Jurkat, Clone E6-1 (cell line): ENCODE measurements around the gene MAP3K6.

Source experiments
- DNase-seq: peaks from one replicate; pipeline ENCODE4 v3.0.0-alpha.2; 2011; ENCODE audit warnings: low read depth, low spot score
- H3K4me3 ChIP-seq: 2 replicates; pipeline ENCODE4 v1.5.1; 2011; ENCODE audit warnings: mild to moderate bottlenecking, low read length, control low read depth, moderate library complexity

Gene MAP3K6

GRCh38 chr1:27346357-27346756 is 20.4 kb downstream of the MAP3K6 start:
- no peak overlapping the region for H3K4me3 ChIP-seq
- no peak for DNase-seq

- H3K4me3 ChIP-seq: no peak overlapping the region
- no peak for DNase-seq
These were observed 21.5 kb downstream of the MAP3K6 start for GRCh38 chr1:27345272-27345671.

- DNase-seq: no peak
- H3K4me3 ChIP-seq: peak overlapping the region; percentile 85
These were observed 23.1 kb downstream of the MAP3K6 start for GRCh38 chr1:27343639-27344025.

GRCh38 chr1:27342778-27343638 is 23.8 kb downstream of the MAP3K6 start:
- peak; percentile 80 for DNase-seq
- H3K4me3 ChIP-seq: peak overlapping the region; percentile 85

GRCh38 chr1:27342391-27342777 is 24.4 kb downstream of the MAP3K6 start:
- peak overlapping the region; percentile 85 for H3K4me3 ChIP-seq
- peak; percentile 32 for DNase-seq

- DNase-seq: peak; percentile 68
- peak within 1 kb of the TSS; percentile 85 for H3K4me3 ChIP-seq
These were observed 25.1 kb downstream of the MAP3K6 start, which contains the start of gene SYTL1 for GRCh38 chr1:27341525-27342252. SYTL1 (plus strand) TSS chr1:27342022; CDS start chr1:27345335, 3,313 bp downstream.

- H3K4me3 ChIP-seq: no peak overlapping the region
- DNase-seq: no peak
These were observed 27.5 kb downstream of the MAP3K6 start for GRCh38 chr1:27339213-27339612.

GRCh38 chr1:27338751-27339150 is 28.0 kb downstream of the MAP3K6 start:
- no peak for DNase-seq
- H3K4me3 ChIP-seq: no peak overlapping the region

GRCh38 chr1:27336756-27337155 is 30.0 kb downstream of the MAP3K6 start:
- no peak for DNase-seq
- H3K4me3 ChIP-seq: no peak overlapping the region

- no peak overlapping the region for H3K4me3 ChIP-seq
- DNase-seq: no peak
These were observed 31.0 kb downstream of the MAP3K6 start for GRCh38 chr1:27335506-27336422.

GRCh38 chr1:27333717-27334279 is 33.0 kb downstream of the MAP3K6 start:
- no peak for DNase-seq

GRCh38 chr1:27332536-27333281 is 34.1 kb downstream of the MAP3K6 start:
- no peak overlapping the region for H3K4me3 ChIP-seq
- no peak for DNase-seq

More at GRCh38 chr1:27333717-27334279, 33.0 kb downstream of the MAP3K6 start:
- no peak overlapping the region for H3K4me3 ChIP-seq

- H3K4me3 ChIP-seq: no peak overlapping the region
- DNase-seq: no peak
These were observed 34.8 kb downstream of the MAP3K6 start for GRCh38 chr1:27331922-27332321.

GRCh38 chr1:27331426-27331825 is 35.3 kb downstream of the MAP3K6 start:
- H3K4me3 ChIP-seq: no peak overlapping the region
- DNase-seq: no peak

GRCh38 chr1:27330786-27331185 is 36.0 kb downstream of the MAP3K6 start:
- no peak for DNase-seq
- H3K4me3 ChIP-seq: no peak overlapping the region

- H3K4me3 ChIP-seq: no peak overlapping the region
- no peak for DNase-seq
These were observed 38.8 kb downstream of the MAP3K6 start for GRCh38 chr1:27327964-27328363.

- no peak for DNase-seq
- H3K4me3 ChIP-seq: no peak overlapping the region
These were observed 41.5 kb downstream of the MAP3K6 start for GRCh38 chr1:27325286-27325685.

- peak overlapping the region; percentile 93 for H3K4me3 ChIP-seq
- no peak for DNase-seq
These were observed 44.1 kb downstream of the MAP3K6 start for GRCh38 chr1:27322569-27323240.
